ENCODE data around the gene MACF1.
"Not testable (repeated sequence)": the region's sequence is repeated elsewhere in the genome, so short reads cannot be mapped to it uniquely, and the experiment has no call there.

Gene MACF1

GRCh38 chr1:39524171-39524570 is 319.7 kb downstream of the MACF1 start:
- DNase-seq: no peak

DNA sequence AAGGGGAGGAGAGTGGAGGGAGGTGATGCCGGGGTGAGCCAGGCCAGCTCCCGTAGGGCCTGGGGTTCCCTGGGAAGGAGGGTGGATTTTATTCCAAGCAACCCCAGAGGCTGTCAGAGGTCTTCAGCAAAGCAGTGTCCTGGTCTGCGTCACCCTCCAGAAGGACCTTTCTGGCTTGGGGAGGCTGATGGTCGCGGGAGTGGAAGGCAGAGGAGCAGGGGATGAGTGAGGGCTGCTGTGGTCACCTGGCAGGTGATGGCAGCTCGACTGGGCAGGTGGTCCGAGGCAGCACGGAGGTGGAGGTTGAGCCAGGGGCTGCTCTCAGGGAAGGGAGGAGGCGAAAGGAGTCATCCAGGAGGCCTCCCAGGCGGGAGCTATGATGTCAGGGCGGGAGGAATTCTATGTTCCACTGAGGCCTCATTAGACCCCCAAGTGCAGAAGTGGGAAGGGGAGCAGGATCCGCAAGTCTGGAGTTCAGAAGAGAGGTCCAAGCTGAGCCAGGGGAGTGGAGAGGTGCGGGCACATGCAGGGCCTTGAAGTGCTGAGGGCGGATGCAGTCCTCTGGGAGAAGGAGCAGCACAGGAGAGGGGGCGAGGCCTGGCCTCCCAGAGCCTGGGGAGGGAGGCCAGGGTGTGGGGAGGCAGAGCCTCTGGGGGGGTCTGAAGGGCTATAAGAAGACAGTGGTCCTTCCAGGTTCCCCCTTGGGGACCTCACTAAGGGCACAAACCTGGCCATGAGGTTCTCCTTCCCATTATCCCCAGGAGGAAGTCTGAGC is 320.3 kb downstream of the MACF1 start:
- DNase-seq: no peak

DNA sequence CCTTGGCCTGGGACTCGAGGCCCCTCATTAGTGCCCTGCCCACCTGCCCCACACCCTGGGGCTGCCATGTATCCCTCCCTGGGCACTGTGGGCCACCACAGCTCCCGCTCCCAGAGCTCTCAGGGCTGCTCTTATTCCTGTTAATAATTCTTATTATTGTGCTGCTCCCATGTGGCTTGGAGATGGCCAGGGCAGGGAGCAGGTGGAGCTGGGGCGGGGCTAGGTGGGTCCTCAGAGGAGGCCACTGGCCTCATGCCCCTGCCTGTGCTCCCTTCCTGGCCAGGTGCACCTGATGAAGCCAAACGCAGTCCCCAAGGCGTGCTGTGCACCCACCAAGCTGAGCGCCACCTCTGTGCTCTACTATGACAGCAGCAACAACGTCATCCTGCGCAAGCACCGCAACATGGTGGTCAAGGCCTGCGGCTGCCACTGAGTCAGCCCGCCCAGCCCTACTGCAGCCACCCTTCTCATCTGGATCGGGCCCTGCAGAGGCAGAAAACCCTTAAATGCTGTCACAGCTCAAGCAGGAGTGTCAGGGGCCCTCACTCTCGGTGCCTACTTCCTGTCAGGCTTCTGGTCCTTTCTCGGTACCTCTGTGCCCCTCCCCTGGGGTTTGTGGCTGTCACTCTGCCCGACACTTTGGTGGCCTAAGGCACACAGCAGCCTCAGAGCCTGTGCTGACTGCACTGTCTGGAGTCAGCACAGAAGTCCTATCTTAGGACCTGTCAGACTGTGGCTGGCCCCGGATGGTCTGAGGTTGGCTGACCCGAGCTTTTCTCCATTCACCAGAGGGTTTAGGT is 321.1 kb downstream of the MACF1 start:
- peak; percentile 8 for DNase-seq

DNA sequence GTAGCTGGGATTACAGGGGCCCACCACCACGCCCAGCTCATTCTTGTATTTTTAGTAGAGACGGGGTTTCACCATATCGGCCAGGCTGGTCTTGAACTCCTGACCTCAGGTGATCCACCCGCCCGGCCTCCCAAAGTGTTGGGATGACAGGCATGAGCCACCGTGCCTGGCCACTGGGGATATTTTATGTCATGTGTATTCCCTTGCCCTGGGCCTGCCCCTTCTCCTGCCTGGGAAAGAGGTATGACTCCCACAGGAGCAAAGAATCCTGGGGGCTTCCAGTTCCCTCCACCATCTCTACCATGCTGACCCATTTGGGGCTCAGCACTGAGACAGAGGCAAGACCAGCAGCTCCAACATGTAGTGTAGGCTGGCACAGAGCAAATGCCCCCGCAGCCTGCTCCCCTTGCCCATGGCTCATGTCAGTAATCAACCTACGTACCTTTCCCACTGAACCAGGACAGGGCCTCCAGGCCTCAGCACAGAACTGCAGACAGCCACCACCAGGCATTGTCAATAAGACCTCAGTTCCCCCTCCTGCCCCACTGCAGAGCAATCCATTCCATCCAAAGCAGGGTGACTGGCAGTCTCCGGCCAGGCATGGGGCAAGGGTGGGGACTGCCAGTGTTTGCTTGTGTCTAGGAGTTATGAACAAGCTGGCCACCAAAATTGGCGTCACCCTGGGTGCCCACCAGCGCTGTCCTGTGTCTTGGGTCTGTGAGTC is 322.1 kb downstream of the MACF1 start:
- no peak for DNase-seq

GRCh38 chr1:39527190-39527579 is 322.7 kb downstream of the MACF1 start:
- not testable (repeated sequence) for DNase-seq

DNA sequence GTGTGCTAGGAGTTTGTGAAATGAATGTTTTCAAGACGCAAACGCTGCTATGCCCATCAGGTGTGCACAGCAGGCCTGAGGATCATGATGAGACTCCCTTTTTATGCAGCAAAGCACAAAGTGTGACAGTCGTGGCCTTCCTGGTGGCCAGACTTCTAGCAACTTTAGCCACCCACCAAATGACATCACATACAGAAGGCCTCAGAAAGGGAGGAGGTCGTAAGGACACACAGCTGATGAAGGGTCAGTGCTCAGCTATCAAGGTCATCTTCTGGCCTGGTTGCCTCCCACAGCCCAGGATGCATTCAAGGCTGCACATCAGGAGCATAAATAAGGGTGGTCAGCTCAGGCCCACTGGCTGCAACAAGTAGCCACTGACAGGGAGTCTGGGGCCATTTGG is 323.6 kb downstream of the MACF1 start:
- no peak for DNase-seq

DNA sequence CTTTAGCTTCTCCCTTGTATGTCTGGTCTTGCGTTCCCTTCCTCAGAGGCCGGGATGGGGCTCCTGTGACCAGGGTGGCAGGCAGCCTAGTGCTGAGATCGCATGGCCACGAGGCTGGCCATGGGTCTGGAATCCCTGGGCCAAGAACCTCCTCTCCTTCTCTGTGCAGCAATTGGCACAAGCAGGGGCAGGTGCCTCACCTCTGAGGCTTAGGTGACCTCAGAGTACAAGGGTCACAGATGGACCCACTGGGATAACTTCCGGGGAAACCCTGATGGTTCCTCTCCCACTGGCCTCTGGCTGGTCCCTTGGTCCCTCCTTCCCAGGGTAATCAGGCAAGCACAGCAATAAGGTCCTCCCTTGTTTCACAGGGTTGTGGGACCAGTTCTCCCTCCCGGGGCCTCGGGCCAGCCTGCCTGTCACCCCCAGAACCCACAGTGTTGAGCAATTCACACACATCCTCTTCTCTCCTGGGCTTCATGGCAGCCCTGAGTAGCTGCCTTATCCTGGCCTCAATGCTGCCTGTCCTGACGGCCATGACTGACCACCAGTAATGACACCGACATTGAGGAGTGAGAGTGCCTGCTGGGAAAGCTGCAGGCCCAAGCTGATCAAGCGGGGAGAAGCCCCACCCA is 325.5 kb downstream of the MACF1 start:
- no peak for DNase-seq

GRCh38 chr1:39531526-39531925 is 327.0 kb downstream of the MACF1 start:
- no peak for DNase-seq

DNA sequence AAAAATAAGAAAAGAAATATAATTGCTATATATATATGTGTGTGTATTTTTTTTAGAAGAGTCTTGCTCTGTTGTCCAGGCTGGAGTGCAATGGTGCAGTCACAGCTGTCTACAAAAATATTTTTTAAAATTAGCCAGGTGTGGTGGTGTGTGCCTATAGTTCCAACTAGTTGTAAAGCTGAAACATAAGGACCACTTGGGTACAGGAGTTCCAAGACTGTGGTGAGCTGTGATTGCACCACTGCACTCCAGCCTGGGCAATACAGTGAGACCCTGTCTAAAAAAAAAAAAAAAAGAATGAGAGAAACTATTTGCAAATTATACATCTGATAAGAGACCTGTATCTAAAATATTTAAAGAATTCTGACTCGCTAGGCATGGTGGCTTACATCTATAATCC is 328.9 kb downstream of the MACF1 start:
- DNase-seq: no peak
